ENCODE results near the gene PALM3.

The PALM3 gene

GRCh38 chr19:14089662-14090508 is 28.0 kb upstream of the PALM3 start:
- DNase-seq: peak; percentile 40

DNA sequence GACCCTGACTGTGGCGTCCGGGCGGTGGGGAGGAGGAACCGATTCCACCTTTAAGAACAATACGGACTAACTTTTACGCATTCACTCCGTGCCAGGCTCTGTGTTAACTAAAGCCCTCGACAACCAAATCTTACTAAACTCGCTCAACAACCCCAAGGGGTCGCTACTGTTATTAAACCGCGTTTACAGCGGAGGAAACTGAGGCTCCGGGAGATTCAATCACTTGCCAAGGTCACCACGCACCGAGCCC is 27.5 kb upstream of the PALM3 start:
- DNase-seq: no peak

GRCh38 chr19:14088634-14089411 is 26.9 kb upstream of the PALM3 start:
- no peak for DNase-seq

DNA sequence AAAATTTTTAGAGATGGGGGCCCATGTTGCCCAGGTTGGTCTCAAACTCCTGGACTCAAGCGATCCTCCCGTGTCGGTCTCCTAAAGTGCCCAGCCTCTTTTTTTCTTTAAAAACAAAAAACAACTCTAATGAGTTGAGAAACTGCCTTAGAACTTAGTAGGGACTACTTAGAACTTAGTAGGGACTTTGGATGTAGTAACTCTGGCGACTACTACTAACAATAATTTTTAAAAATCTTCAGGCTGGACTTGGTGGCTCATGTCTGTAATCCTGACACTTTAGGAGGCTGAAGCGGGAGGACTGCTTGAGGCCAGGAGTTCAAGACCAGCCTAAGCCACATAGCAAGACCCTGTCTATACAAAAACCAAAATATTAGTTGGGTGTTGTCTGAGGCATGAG is 24.2 kb upstream of the PALM3 start:
- no peak for DNase-seq

GRCh38 chr19:14085309-14085995 is 23.6 kb upstream of the PALM3 start, which contains the start of gene C19orf67:
Gene C19orf67 (minus strand): TSS chr19:14085783. CDS start chr19:14085627, 156 bp downstream.
- DNase-seq: no peak

- no peak for DNase-seq
Measured at GRCh38 chr19:14082675-14082960, 20.7 kb upstream of the PALM3 start.

DNA sequence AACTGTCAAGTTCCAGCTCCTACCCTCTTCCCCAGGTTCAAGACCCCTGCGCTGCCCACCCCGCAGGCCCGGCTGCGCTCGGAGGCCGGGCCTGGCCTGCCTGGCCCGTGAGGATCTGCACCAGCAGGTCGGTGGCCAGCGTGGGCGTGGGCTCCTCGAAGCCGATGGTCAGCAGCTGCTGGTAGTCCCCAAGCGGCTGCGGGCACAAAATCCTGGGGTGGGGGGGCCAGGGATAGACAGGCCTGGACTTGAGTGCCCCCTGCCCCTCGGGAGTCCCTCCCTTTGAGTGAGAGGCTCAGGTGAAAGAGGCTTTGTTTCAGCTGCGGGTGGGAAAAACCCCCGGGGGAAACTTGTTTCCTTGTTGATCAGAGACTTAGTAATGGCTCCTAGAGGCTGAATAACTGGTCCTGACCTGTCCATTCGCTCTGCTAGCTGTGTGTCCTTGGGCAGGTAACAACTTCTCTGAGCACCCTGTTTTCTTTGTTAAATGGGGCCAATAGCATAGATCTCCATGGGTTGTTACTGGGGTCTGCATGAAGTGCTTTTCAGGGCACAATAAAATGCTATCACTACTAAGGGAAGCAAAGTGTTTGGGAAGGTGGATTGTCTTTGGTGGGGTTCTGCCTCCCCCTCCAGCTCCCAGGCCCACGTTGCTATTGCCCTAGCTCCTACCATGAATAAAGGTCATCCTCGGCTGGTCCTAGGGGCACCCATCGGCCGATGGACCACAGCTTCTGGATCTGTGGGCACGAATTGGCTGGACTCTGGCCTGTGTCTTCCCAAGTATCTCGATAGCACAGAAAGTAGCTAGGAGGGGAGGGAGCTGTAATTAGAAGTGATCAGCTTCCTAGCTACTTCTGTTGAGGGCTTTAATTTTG is 20.2 kb upstream of the PALM3 start:
- DNase-seq: no peak

GRCh38 chr19:14080887-14081796 is 19.3 kb upstream of the PALM3 start:
- peak; percentile 99 for DNase-seq

DNA sequence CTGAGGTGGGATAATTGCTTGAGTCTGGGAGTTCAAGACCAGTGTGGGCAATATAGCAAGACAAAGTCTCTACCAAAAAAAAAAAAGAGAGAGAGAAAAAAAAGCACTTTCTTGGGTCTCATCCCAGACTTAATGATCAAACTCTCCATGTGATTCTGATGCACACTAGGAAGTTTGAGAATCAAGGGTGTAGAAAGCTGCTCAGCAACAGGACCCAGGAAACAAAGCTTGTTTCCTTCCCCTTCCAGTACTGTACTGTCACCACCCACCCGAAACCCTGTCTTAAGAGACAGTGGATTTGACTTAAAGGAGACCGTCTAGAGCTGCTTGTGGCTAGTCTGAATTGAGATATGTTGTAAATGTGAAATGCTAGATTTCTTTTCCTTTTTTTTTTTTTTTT is 16.5 kb upstream of the PALM3 start:
- DNase-seq: no peak

DNA sequence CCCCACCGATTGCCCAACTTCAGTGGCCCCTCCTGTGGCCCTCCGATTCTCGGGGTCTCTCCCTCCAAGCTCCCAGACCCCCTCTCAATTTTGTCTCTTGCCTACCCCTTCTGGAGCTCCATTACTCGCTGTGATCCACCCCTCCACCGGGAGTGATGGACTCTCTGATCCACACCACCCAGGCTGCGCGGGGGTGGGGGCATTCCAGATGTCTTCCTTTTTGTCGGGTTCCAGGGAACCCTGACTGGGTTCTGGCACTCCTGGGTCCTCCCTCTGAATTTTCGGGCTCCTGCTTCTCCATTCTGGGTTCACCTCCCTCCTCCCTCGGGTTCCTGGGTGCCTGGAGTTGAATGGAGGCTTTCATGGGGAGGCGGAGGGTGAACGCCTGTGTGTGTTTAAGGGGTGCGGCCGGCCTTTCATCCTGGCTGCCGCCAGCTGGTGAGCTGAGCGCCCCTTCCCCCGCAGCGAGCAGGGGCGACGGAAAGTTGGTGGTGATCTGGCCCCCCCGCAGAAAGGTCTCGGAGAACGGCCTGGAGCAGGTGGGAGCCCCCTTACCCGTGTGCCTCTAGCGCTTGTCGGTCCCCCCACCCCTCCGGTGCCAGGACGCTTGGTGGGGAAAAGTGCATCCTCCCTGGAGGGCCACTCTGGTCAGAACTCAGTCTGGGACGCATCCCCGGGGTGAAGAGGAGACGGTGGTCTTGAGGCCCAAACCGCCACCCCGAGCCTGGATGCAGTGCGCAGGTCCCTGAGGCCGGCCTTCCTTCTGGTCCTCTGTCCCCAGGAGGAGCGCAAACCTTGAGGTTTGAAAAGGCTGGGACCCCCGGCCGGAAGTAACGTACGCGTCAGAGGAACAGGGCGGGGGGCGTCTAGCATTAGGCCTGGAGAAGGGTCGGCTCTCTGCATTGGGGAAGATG is 12.3 kb upstream of the PALM3 start:
- no peak for DNase-seq

GRCh38 chr19:14073261-14073924 is 11.5 kb upstream of the PALM3 start:
- DNase-seq: peak; percentile 63

DNA sequence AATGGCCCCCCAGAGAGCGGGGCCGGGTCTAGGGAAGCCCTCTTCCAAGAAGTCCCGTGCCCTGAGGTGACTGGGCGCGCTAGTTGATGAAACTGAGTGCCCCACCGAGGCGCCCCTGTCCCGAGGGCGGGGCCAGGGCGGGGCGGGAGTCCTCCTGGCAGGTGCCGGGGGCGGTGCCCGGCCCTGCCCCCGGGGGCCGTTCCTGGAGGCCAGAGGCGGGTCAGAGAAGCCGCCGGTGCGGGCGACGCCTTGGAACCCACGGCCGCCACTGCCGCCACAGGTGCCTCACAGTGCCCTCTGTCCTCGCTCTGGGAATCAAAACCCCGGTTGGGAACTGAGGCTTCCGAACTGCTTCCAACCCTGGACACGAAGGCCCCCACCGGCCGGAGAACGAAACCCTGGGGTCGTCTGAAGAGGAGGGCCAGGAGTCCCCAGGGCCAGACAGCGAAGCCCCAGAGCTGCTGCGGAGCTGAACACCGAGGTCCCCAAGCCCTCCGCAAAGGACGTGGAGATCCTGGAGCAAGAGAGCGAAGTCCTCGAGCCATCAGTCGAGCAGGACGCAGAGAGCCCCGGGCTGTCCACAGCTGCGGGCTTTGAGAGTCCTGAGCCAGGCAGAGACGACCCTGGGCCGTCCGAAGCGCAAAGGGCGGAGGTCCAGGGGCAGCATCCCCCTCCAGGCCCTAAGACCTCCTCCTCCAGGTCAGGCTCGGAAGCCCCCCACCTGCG is 10.8 kb upstream of the PALM3 start, which contains the start of gene MISP3:
MISP3 (plus strand) TSS at position 252 of the 726 bp plus-strand sequence. CDS start 524 bp downstream, outside the sequence.
- DNase-seq: no peak

DNA sequence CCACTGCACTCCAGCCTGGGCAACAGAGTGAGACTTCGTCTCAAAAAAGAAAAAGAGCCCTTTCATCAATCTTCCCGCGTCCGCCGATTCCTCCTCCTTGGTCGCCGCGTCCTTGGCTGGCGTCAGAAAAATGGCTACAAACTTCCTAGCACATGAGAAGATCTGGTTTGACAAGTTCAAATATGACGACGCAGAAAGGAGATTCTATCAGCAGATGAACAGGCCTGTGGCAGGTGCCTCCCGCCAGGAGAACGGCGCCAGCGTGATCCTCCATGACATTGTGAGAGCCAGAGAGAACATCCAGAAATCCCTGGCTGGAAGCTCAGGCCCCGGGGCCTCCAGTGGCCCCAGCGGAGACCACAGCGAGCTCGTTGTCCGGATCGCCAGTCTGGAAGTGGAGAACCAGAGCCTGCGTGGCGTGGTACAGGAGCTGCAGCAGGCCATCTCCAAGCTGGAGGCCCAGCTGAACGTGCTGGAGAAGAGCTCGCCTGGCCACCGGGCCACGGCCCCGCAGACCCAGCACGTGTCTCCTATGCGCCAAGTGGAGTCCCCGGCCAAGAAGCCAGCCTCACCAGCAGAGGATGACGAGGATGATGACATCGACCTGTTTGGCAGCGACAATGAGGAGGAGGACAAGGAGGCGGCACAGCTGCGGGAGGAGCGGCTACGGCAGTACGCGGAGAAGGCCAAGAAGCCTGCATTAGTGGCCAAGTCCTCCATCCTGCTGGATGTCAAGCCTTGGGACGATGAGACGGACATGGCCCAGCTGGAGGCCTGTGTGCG is 8.6 kb upstream of the PALM3 start:
- DNase-seq: no peak

GRCh38 chr19:14066134-14066533 is 4.3 kb upstream of the PALM3 start:
- no peak for DNase-seq

- DNase-seq: no peak
Measured at GRCh38 chr19:14063105-14063504, 1.2 kb upstream of the PALM3 start.

GRCh38 chr19:14062558-14062855 is 631 bp upstream of the PALM3 start:
- no peak for DNase-seq

DNA sequence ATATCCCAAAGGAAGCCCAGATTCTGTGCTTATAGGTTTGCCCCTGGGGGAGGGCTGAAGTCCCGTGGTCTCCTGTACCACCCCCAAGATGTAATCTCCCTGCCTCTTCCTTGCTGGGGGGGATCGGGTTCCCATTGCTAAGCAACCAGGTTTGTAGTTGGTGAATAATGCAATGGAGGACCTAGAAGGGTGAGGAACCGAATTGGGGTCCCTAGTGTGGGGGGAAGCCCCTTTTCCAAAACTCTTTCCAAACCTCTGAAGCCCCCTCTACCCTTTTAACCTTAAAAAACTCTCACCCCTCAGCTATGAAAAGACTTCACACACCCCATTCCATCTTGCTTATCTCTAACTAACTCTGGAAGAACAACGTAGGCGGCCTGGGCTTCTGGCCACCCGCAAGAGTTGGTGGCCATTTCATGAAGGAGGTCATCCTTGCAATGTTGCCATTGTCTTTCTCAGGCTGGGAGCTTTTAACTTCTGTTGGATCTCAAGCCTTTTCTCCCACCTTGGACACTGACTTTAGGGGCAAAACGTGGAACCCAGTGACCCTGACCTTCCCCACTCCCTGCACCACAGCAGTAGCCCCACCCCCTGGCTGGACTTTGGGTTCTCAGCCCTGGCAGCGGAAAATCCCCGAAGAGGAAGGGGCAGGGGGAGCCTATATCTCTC is 661 bp downstream of the PALM3 start:
- no peak for DNase-seq

GRCh38 chr19:14059652-14060155 is 2.2 kb downstream of the PALM3 start:
- no peak for DNase-seq

All from activated CD4-positive, alpha-beta T cell treated with anti-CD3 and anti-CD28 coated beads for 1 hour (primary cell).